GM12878 (cell line): ENCODE data around the gene SLC29A1.

Experiments used
- CHD1 ChIP-seq: IDR thresholded peaks from 2 replicates; pipeline ENCODE4 v1.6.1; 2012; ENCODE audit warnings: low read depth, low read length, improper control_type of control experiment
- ETV6 ChIP-seq, 2 experiments: fragments of 450-650 bp in 1 of 2; IDR thresholded peaks in 1 of 2; conservative IDR thresholded peaks in 1 of 2; 2 replicates each; pipeline ENCODE4 v1.6.1; 2014; ENCODE audit warnings: antibody characterized with exemption in 1 of 2, borderline replicate concordance in 1 of 2, low read depth in 1 of 2, mild to moderate bottlenecking in 1 of 2, moderate library complexity in 1 of 2
- TF ChIP-seq, protein P1 (sequence below), 3 experiments: IDR thresholded peaks in 2 of 3; conservative IDR thresholded peaks in 1 of 3; 2 replicates each; pipeline ENCODE4 v1.5.1; 2011; ENCODE audit warnings: low read depth in 3 of 3, low read length in 3 of 3, mild to moderate bottlenecking in 3 of 3, control low read depth in 2 of 3, moderate library complexity in 2 of 3, inconsistent platforms in 1 of 3, mixed read lengths in 1 of 3; ENCODE audit not compliant: control insufficient read depth in 2 of 3, insufficient read depth in 1 of 3; ENCODE audit errors: extremely low read depth in 1 of 3

DNA sequence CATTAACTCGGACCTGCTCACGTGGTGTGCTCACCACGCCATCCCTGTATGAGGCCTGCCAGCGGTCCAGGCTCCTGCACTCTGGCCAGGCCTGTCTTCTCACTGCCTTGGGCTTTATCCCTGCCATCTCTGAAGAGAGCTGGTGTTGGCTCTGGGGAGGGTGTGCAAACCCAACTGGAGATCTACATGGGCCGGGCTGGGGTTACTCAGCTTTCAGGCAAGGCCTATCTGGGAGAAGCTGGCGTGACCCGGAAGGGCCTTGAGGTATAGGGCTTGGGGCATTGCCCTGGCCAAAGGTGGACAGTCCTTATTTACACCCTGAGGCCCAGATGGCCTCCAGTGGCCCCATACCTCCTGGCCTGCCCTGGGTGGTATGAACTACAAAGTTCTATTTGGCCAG lies 5.0 kb downstream of the SLC29A1 start:
- TF ChIP-seq CHD1 (no peak), ETV6 (conservative IDR thresholded peaks at IDR 0.05 in 1 of 2, IDR thresholded peaks at IDR 0.05 in 1 of 2; ENCODE audit: borderline replicate concordance in 1 of 2, low read depth in 1 of 2) (no peak)
- TF ChIP-seq, protein P1, sequence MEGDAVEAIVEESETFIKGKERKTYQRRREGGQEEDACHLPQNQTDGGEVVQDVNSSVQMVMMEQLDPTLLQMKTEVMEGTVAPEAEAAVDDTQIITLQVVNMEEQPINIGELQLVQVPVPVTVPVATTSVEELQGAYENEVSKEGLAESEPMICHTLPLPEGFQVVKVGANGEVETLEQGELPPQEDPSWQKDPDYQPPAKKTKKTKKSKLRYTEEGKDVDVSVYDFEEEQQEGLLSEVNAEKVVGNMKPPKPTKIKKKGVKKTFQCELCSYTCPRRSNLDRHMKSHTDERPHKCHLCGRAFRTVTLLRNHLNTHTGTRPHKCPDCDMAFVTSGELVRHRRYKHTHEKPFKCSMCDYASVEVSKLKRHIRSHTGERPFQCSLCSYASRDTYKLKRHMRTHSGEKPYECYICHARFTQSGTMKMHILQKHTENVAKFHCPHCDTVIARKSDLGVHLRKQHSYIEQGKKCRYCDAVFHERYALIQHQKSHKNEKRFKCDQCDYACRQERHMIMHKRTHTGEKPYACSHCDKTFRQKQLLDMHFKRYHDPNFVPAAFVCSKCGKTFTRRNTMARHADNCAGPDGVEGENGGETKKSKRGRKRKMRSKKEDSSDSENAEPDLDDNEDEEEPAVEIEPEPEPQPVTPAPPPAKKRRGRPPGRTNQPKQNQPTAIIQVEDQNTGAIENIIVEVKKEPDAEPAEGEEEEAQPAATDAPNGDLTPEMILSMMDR (IDR thresholded peaks at IDR 0.05 in 2 of 3, conservative IDR thresholded peaks at IDR 0.05 in 1 of 3; ENCODE audit: control insufficient read depth in 2 of 3, extremely low read depth in 1 of 3, insufficient read depth in 1 of 3, low read depth in 3 of 3, low read length in 3 of 3): no peak
